T-helper 17 cell (primary cell): ENCODE data around the gene BNIP2. TPM values are rescaled to one million over a fixed set of nuclear protein-coding genes. Genes with fewer than 3 reads are reported as not detected.

Experiments
- total RNA-seq, 4 donors: library from RNA in 2 of 4; stranded (reverse) in 2 of 4; gene quantifications; one replicate each; pipeline ENCODE4 v1.2.3 and lab custom pipeline; 2022 to 2026

Gene BNIP2
- total RNA-seq, 2 donors from 2014 or later = 80.1 to 97.3 TPM

Other genes starting within 250 kb of the BNIP2 start
- gene GCNT3, start 77.5 kb downstream of the BNIP2 start, total RNA-seq = not detected
- 10 to 100 TPM; 48.0 to 57.2 TPM for gene GTF2A2, start 31.8 kb downstream of the BNIP2 start, total RNA-seq